Hypothalamus (tissue), 51 donors: ENCODE measurements around the gene DEUP1.
"Not testable (repeated sequence)": the region's sequence is repeated elsewhere in the genome, so short reads cannot be mapped to it uniquely, and the experiment has no call there.

Experiments used
- DNase-seq, 51 donors: peaks; one replicate each; lab custom pipeline; 2025; lab: John Stamatoyannopoulos, UW

DEUP1 gene

DNA sequence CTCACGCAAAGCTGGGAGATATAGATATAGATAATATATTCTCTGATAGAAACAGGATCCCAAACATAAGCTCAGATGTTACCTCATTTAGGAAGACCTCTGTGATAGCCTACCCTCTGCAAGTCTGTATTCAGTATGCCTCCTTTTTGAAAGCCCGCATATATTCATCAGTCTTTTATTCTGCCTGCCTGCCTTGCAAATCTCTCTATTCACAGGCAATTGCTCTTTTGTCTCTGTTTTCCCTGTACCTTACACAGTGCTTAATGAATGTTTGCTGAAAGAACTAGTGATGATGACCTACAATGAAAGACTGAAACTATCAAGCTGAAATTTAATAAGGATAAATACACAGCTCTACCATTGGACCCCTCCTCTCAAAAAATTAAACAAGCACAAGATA, 18.4 kb downstream of the DEUP1 start:
- DNase-seq: no peak

DNA sequence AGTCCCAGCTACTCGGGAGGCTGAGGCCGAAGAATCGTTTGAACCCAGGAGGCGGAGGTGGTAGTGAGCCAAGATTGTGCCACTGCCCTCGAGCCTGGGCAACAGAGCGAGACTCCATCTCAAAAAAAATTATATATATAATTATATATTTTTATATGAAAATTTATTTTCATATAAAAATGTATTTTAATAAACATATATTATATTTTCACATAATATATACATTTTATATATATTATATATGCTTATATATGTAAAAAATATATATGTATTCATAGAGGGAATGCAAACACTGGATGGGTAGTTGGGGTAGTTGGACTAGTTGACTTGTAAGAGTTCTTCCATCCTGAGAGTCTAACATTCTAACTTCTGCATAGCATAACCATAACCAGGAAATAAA, 20.3 kb downstream of the DEUP1 start:
- no peak for DNase-seq

DNA sequence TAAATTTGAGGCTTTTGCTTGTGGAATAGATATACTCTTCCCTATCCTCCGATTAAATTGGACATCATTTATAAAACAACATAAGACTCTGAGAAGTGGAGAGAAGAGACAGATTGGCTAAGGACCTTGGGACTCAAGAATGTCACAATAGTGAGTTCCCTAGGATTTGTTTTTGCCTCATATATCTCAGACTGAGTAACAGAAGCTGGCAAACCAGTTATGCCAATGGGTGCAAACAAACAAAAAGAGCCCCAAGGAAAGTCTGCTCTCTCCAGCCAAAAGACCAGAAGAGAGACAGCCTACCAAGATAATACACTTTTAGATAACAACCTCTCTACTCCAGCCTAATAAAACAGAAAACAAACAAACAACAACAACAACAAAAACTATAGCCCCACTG, 28.9 kb downstream of the DEUP1 start:
- no peak for DNase-seq

DNA sequence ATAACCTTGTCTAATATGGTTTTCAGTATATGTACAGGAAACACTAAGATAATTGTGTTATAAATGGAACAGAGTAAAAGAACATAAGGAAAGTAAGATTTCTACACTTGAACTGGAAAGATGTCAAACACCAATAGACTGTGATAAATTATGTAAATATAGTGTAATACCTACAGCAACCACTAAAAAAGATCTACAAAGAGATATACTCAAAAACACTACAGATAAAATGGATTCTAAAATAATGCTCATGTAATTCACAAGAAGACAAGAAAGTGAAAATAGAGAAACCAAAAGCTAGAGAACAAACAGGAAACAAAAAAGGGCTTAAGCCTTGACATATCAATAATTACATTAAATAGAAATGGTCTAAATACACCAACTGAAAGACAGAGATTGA, 30.9 kb downstream of the DEUP1 start:
- no peak for DNase-seq

DNA sequence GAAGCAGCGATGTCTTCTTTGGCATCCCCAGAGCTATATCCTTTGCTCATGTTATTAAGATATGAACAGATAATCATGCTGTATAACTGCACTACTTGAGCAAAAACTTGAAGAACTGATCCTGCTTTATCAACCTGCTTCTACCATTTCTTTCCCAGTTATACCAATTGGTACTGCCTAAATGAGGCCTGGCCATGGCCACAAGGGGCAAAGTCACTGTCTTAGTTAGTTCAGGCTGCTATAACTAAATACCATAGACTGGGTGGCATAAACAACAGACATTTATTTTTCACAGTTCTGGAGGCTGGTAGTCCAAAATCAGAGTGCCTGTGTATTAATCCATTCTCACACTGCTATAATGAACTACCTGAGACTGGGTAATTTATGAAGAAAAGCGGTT, 37.5 kb downstream of the DEUP1 start:
- no peak for DNase-seq

DNA sequence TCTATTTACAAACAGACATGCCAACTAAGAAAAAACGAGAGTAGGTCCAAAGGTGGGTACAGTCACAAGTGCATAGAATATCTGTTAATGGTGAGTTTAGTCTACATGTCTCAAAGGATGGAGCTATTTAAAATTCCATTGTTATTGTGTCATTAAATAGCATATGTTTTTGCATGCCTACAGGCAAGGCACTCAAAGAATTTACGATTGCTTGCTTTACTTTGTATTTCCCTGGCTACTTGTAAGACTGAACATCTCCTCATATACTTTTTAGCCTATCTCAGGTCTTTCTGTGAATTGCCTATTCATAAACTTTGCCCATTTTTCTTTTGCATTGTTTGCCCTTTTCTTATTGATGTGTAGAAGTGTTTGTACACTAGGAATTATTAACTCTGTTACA, 39.7 kb downstream of the DEUP1 start:
- DNase-seq: no peak

DNA sequence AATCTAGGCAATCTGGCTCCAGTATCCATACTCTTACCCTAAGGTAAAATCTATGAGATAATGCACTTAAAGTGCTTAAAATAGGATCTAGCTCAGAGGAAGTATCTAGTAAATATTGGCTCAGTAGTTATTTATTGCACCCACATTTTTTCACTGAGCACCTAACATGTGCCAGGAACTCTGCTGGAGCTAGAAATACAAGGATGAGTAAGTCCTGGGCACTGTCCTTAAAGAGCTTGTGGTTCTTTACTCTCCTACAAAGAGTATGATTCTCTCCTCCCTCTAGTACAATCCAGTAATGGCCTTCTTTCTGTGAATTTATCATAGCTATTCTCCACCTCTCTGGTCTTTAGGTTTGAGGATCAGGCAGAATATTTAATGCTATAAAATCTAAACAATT, 59.2 kb downstream of the DEUP1 start:
- no peak for DNase-seq

DNA sequence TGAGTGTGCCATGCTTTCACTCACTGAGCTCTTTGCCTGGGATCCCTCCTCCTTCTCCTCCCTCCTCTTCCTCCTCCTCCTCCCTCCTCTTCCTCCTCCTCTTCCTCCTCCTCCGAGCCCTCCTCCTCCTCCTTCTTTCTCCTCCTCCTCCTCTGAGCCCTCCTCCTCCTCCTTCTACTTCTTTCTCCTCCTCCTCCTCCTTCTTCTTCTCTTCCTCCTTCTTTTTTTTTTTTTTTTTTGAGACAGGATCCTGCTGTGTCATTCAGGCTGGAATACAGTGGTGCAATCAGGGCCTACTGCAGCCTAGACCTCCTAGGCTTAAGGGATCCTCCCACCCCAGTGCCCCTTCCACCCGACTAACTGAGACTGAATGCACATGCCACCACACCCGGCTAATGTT, 62.3 kb downstream of the DEUP1 start:
- no peak for DNase-seq

DNA sequence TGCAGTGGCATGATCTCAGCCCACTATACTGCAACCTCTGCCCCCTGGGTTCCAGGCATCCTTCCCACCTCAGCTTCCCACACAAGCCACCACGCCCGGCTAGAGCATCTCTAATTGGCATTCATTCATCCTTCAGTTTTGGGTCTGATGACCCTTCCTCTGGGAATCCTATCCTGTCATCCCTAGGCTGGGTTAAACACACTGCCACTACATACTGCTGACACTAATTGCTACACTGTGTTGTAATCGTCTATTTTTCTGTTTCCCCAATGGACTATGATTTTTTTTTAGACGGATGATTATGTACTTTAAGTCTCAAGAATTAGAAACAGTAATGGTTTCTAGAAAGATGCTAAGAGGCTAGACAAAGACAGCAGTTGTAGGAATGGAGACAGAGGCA, 62.8 kb downstream of the DEUP1 start:
- DNase-seq: no peak

DNA sequence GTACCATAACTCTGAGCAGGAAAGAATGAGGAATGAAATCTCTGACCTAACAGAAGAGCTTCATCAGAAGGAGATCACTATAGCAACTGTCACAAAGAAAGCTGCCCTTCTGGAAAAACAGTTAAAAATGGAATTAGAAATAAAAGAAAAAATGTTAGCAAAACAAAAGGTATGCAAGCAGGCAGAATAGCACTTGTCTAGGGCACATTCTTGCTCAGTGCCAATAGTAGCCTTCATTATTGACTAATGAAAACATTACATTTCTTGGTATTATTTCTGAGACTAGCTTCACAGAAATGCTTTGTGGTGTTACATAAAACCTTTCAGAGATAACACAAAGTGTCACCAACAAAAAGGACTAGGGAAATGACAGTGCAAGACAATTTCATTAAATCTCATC, 63.9 kb downstream of the DEUP1 start:
- no peak for DNase-seq

DNA sequence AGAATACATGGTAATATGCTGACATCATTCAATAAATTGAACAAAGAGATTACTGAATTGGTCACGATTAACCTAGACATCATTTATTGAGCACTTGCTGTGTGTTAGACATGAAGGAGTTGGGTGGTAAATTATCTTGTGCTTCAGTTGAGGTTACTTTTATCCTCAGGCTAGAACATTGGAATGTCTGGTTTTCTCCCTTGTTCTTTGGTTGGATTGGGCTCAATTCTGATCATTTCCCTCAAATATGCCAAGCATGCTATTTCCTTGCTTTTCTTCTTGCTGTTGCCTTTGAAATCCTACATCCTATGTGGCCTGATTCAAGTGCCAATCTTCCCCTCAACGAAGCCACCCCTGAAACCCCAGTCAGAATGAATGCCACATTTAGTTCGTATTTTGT, 65.8 kb downstream of the DEUP1 start:
- no peak for DNase-seq

DNA sequence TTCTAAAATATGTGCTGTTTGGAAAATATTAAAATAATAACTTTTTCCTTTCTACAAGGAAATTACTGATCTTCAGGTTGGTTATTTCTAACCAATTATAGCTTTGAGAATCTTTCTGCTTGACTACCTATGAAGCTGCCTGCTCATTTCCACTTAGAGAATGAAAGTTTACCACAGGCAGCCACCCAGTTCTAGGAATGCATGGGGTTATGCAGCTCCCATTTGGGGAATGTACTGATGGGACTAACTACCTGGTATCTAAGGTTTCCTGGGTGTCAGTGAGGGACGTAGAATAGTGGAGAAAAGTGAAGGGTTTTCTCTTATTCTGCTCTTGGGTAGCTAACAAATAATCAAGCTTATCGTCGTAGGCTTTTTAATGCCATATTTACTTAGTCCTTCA, 73.4 kb downstream of the DEUP1 start:
- no peak for DNase-seq

DNA sequence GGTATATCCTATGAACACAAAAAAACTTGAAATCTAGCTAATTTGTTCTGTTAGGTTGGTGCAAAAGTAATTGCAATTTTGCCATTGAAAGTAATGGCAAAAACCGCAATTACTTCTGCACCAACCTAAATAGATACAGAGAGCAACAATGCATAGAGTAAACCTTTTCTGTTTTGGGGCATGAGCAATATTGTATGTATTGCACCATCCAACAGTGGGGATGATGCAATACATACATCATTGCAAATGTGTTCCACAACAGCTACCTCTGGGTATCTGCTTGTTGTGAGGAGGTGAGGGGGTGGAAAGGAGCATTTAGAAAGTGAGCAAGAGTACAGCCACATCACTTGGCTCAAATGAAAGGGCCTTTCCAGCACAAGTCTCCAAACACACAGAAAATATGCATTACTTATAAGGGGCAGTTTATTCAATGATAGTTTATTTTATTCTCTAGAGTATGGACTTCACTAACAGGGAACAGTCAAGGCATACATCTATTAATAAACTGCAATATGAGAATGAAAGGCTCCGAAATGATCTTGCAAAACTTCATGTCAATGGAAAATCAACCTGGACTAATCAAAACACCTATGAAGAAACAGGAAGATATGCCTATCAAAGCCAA, 77.3 kb downstream of the DEUP1 start:
- DNase-seq: no peak

DNA sequence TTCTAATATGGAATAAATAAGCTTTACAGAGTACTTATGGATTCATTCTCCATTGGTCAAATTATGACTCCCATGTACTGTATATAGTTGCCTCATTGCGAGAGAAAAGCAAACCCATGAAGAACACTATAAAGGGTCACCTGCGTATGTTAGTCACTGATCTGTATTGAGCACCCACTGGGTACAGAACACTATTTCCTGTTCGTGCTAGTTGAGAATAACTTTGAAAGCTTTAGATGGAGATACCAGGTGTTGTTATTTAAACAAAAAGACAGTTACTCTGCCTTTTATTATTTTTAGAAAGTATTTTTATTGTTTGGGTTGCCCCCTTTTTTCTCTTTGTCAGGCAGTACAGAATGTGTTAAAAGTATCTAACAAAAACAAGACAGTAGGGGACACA, 79.9 kb downstream of the DEUP1 start:
- DNase-seq: no peak

DNA sequence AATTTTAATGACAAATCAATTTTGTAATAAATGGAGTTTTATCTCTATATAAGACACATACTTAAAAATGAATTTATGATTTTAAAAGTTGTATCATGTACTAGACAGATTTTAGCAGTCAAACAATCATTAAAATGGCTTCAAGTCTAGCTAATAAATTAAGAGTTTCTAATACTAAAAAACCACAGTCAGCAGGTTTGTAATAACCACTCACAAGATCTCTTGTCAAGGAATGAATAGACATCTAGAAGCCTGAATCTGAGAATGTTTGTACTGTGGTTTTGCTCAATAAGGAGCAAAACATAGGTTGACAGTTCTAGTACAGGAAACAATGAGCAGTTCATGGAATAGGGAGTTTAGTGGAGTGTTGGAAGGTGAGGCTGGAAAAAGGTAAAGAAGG, 81.2 kb downstream of the DEUP1 start:
- no peak for DNase-seq

DNA sequence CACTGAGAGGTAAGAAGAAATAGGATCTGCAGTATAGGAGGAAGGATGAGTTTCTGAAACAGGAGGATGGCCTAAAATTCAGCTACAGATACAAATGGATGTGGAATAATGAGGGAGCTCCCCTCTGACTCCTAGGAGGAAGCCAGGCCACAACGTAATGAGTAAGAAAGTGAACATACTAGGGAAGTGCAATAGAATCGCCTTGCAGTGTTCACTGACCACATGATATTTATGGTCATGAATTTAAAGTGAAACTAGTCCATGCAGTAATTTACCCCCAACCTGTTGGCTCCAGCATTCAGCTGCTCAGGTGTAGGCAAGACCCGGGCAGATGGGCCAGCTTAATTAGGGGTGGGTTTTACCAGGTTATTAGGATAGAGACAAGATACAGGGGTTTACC, 101.7 kb downstream of the DEUP1 start:
- DNase-seq: no peak

DNA sequence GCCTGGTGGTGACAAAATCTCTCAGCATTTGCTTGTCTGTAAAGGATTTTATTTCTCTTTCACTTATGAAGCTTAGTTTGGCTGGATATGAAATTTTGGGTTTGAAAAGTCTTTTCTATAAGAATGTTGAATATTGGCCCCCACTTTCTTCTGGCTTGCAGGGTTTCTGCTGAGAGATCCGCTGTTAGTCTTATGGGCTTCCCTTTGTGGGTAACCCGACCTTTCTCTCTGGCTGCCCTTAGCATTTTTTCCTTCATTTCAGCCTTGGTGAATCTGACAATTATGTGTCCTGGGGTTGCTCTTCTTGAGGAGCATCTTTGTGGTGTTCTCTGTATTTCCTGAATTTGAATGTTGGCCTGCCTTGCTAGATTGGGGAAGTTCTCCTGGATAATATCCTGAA, 112.7 kb downstream of the DEUP1 start:
- DNase-seq: not testable (repeated sequence)

DNA sequence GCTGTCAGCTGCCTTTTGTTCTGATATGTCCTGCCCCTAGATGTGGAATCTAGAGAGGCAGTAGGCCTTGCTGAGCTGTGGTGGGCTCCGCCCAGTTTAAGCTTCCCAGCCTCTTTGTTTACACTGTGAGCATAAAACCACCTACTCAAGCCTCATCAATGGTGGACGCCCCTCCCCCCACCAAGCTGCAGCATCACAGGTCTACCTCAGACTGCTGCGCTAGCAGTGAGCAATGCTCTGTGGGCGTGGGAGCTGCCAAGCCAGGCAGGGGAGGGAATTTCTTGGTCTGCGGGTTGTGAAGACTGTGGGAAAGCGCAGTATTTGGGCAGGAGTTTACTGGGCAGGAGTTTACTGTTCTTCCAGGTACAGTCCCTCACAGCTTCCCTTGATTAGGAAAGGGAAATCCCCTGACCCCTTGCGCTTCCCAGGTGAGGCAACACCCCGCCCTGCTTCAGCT, 114.1 kb downstream of the DEUP1 start:
- DNase-seq: no peak

DNA sequence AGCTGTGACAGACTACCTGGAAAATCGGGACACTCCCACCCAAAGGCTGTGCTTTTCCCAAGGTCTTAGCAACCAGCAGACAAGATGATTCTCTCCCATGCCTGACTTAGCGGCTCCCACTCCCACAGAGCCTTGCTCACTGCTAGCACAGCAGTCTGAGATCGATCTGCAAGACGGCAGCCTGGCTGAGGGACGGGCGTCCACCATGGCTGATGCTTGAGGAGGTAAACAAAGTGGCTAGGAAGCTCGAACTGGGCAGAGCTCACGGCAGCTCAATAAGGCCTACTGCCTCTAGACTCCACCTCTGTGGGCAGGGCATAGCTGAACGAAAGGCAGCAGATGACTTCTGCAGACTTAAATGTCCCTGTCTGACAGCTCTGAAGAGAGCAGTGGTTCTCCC, 127.7 kb downstream of the DEUP1 start:
- no peak for DNase-seq

DNA sequence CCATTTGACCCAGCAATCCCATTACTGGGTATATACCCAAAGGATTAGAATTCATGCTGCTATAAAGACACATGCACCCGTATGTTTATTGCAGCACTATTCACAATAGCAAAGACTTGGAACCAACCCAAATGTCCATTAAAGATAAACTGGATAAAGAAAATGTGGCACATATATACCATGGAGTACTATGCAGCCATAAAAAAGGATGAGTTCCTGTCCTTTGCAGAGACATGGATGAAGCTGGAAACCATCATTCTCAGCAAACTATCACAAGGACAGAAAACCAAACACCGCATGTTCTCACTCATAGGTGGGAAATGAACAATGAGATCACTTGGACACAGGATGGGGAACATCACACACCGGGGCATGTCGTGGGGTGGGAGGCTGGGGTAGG, 133.1 kb downstream of the DEUP1 start:
- DNase-seq: not testable (repeated sequence)

DNA sequence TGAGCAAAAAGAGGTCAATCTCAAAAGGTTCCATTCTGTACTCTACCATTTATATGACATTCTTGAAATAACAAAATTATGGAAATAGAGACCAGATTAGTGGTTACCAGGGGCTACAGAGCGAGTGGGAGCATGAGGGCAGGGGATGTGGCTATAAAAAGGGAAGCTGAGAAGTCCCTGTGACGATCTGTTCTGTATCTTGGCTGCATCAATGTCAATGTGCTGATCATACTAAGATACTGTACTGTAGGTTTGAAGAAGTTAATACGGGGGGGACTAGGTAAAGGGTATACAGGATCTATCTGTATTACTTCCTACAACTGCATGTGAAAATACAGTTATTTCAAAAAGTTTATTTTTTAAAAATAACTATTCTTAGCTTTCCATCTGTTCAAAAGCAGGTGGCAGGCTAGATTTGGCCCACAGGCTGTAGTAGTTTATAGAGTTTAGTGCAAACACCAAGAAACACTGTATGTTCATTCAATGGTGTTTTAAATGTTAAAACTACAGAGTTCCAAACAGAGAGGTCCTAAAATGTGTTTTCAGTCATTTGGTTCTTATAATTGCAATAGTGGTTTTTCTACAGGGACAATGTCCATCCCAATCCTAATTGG, 134.5 kb downstream of the DEUP1 start:
- no peak for DNase-seq

DNA sequence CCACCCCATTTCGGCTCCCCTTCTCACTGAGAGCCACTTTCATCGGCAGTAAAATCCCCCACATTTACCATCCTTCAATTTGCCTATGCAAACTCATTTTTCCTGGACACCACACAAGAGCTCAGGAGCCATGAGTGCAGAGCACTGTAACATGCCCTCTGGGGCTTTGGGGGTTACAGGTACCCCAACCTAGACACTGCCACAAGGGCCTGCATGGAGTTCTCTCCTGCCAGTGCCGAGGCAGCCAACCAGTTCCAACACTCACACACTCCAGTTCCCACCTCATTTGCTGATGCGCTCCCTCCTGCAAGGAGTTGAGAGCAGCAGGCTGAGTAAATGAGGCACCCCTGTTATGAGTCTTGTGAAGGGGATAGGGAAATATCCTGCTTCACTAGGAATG, 136.5 kb downstream of the DEUP1 start:
- no peak for DNase-seq

DNA sequence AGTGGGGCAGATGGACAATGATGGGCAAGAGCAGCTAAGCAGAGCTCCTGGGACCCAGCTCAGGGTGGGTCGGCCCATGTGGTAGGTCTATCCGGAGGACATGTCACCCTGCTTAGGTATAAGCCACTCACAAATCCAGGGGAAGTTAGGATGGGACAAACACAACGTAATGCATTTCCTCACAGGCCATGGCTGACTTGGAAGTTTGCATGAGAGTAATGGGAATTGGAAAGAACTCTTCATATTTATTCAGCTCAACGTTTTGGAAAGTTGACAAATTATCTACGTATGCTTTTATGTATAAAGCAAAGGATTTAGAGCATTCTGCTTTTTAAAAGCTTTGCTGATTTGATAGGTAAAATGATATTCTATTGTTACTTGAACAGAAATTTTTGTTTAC, 137.7 kb downstream of the DEUP1 start:
- no peak for DNase-seq
